ENCODE data around the gene DPCD.

The DPCD gene

DNA sequence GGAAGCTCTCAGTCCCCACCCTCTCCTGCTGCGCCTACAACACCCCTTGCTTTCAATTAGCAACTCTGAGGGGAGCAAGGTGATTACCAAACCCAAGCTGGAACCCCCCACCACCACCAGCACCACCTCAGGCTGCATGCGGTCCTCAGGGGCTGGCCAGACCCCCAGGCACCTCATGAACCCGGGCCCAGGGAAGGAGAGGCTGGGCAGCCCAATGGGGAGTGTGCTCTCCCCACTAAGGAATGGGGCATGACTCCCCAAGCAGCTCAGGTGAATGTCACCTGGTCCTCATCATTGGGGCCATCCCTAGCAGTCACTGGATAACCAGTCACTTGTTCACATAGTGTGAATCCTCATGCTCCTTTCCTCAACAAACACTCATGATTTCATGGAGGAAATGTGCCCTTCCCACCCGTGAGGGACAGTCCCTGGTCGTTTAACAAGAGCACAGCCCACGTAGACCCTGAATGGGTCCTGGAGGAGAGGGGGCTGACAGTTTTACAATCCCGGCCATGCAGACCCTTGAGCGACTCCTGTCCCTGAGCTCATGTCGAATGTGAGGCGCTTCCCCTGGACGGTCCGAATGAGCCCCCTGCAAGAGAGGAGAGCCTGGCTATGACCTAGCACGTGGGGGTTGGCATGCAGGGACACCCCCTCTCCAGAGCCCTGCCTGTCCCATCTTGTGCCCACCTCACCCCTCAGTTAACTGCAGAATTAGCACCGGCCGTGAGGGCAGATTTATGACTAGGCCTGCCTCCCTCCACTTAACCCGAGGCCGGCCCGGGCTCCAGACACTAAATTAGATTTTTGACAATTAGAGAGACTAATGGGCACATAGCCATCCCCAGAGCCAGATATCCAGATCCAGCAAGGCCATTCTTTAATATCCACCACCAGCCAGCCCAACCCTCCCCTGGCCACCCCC is 29.2 kb upstream of the DPCD start:
- no peak overlapping the region for H3K9ac ChIP-seq (ENCODE audit: insufficient read length, low read depth)
- no peak for TF ChIP-seq YY1 (IDR thresholded peaks at IDR 0.05; ENCODE audit: insufficient read depth, insufficient read length)
- TF ChIP-seq ZNF274 (IDR thresholded peaks at IDR 0.05; ENCODE audit: low read depth, low read length): no peak
- TF ChIP-seq SUZ12 (IDR thresholded peaks at IDR 0.05; ENCODE audit: extremely low read depth, insufficient read depth, insufficient read length): no peak
- DNase-seq (ENCODE audit: low read depth, low spot score): no peak

DNA sequence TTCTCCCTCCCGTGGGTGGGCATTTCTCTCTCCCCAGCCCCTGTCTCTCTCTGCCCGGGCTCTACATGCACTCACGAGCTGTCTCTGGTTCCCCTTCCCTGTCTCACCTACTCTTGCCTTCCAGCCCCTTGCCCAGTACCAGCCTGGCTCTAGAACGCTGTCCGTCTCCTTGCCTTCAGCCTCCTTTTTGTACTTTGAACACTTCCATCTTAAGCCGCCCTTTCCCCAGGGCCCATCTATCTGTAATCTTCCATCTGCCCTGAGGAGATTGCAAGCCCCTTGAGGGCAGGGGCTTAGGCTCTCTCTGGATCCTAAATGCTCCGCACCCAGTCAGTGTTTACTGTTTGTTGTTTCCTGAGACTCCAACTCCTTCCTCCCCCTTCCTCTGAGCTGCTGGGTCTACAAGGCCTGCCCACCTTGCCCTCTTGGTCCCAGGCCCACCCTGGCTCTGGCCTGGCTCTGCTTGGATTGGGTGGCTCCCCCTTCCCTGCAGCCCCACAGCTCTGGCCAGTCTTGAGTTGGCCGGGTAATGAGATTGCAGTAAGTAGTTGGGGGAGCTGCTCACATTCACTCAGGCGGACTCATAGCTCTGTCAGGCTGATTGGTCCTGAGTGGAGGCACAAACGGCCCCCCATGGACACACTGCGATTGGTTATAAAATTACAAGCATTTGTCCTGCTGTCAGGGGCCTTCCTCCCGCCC is 28.4 kb upstream of the DPCD start:
- Histone ChIP-seq H3K9me3 (ENCODE audit: insufficient read depth, low read length) (no peaks in the 10 kb centered on the region; the same call in 1 of the 2 replicates), H3K4me3 (ENCODE audit: insufficient read length, low read depth) (no peak overlapping the region), H3K4me1 (ENCODE audit: insufficient read depth, insufficient read length) (no peaks in the 10 kb centered on the region), H3K9ac (ENCODE audit: insufficient read length, low read depth) (no peak overlapping the region), H3K36me3 (ENCODE audit: insufficient read depth, insufficient read length, low read length) (no peaks in the 10 kb centered on the region), H3K27me3 (ENCODE audit: insufficient read depth, insufficient read length) (no peaks in the 10 kb centered on the region)
- TF ChIP-seq SUZ12 (IDR thresholded peaks at IDR 0.05; ENCODE audit: extremely low read depth, insufficient read depth, insufficient read length) (no peak), YY1 (IDR thresholded peaks at IDR 0.05; ENCODE audit: insufficient read depth, insufficient read length) (no peak), ZNF274 (IDR thresholded peaks at IDR 0.05; ENCODE audit: low read depth, low read length) (no peak)
- DNase-seq (ENCODE audit: low read depth, low spot score): no peak

More for the DNA sequence above, 29.2 kb upstream of the DPCD start:
- Histone ChIP-seq H3K4me1 (ENCODE audit: insufficient read depth, insufficient read length) (no peaks in the 10 kb centered on the region), H3K4me3 (ENCODE audit: insufficient read length, low read depth) (no peak overlapping the region), H3K36me3 (ENCODE audit: insufficient read depth, insufficient read length, low read length) (no peaks in the 10 kb centered on the region), H3K27me3 (ENCODE audit: insufficient read depth, insufficient read length) (no peaks in the 10 kb centered on the region), H3K9me3 (ENCODE audit: insufficient read depth, low read length) (no peaks in the 10 kb centered on the region; the same call in 1 of the 2 replicates)

DNA sequence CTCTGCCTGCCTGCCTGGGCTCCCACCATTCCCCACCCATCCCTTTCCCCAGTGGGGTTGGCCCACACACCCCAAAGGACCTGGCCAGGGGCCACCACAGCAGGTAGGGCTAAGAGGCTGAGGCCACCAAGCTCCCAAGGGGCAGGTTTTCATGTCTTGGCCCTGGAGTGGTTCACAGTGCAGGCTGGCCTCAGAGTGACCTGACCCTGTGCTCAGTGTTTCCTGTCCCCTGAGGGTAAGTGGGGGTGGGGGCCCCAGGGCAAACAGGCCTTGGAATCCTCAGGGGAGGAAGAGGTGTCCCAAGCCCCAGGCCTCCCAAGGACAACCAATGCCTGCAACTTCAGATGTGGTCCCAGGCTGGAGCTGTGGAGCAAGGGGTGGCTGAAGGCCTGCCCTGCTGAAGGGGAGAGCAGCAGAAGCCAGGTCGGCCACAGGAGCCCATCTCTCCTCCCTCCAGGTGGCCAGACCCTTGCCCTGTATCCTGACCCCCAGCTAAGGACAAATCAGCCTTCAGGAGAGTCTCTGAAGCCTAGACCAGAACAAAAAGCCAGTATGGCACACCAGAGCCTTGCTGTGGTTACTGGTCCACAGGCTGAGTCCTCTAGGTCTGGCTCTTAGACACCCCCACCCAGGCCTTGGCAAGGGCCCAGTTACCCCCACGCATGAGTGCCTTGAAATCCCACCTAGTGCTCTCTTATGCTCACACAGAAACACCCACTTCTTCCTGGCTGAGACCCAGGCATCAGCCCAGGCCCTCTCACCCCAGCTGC is 27.6 kb upstream of the DPCD start:
- Histone ChIP-seq H3K36me3 (ENCODE audit: insufficient read depth, insufficient read length, low read length) (no peaks in the 10 kb centered on the region), H3K27me3 (ENCODE audit: insufficient read depth, insufficient read length) (no peaks in the 10 kb centered on the region), H3K4me3 (ENCODE audit: insufficient read length, low read depth) (no peak overlapping the region), H3K9ac (ENCODE audit: insufficient read length, low read depth) (no peak overlapping the region), H3K4me1 (ENCODE audit: insufficient read depth, insufficient read length) (no peaks in the 10 kb centered on the region), H3K9me3 (ENCODE audit: insufficient read depth, low read length) (no peaks in the 10 kb centered on the region; the same call in 1 of the 2 replicates)
- no peak for TF ChIP-seq ZNF274 (IDR thresholded peaks at IDR 0.05; ENCODE audit: low read depth, low read length)
- TF ChIP-seq SUZ12 (IDR thresholded peaks at IDR 0.05; ENCODE audit: extremely low read depth, insufficient read depth, insufficient read length): no peak
- TF ChIP-seq YY1 (IDR thresholded peaks at IDR 0.05; ENCODE audit: insufficient read depth, insufficient read length): no peak
- no peak for DNase-seq (ENCODE audit: low read depth, low spot score)

DNA sequence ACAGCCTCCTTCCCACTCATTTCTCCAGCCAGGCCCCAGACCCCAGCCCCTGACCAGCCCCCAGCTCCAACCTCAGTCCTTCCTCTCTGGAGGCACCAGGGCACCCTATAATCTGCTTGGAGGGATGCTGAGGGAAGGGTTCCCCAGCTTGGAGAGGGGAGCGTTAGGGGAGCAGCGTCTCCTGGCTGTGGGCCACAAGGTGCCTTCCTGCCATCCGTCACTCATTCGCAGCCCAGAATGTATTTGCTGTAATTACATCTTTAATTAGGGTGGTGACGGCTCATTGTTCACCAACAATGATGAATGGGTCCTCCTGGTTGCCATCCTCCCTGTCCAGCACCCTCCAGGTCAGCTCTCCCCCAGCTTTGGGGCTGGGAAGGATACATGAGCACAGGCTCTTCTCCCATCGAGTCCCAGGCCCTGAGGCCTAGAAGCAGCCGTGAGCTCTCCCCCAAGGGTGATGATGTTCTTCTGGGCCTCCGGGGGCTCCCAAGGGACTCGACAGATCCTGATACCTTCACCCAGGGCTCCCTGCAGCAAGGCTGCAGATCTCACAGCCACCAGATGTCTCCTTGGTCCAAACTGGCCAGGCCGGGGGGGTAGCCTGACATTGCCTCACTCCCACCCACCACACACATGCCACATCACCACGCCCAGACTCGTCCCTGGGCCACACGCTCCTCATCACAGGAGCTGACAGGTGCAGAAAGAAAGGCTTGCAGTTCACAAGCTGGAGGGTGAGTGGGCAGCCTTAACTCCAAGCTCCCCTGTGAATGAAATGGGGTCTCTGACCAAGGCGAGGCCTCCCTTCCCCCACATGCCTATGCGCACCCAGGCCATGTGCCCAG is 26.8 kb upstream of the DPCD start:
- TF ChIP-seq ZNF274 (IDR thresholded peaks at IDR 0.05; ENCODE audit: low read depth, low read length) (no peak), YY1 (IDR thresholded peaks at IDR 0.05; ENCODE audit: insufficient read depth, insufficient read length) (no peak), SUZ12 (IDR thresholded peaks at IDR 0.05; ENCODE audit: extremely low read depth, insufficient read depth, insufficient read length) (no peak)
- no peaks in the 10 kb centered on the region for H3K27me3 ChIP-seq (ENCODE audit: insufficient read depth, insufficient read length)
- no peaks in the 10 kb centered on the region; the same call in 1 of the 2 replicates for H3K9me3 ChIP-seq (ENCODE audit: insufficient read depth, low read length)
- no peaks in the 10 kb centered on the region for H3K4me1 ChIP-seq (ENCODE audit: insufficient read depth, insufficient read length)
- no peak for DNase-seq (ENCODE audit: low read depth, low spot score)
- no peaks in the 10 kb centered on the region for H3K36me3 ChIP-seq (ENCODE audit: insufficient read depth, insufficient read length, low read length)
- H3K9ac ChIP-seq (ENCODE audit: insufficient read length, low read depth): no peak overlapping the region
- no peak overlapping the region for H3K4me3 ChIP-seq (ENCODE audit: insufficient read length, low read depth)

DNA sequence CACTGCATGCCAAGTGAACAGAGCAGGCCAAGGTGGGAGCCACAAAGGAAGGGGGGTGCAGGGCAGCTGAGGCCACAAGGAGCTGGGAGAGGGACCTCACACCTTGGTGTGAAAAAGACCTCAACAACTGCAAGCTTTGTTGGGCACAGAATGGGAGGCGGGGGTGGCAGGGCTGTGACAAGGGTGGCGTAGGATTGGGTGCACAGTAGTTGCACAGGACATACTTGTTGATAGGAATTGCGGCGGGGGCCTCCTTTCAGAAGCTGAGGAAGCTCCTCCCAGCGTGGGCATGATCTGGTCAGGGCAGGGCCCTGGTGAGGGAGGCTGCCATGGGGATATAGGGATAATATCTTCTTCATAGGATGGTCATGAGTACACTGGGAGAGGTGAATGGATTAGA is 25.9 kb upstream of the DPCD start:
- Histone ChIP-seq H3K9ac (ENCODE audit: insufficient read length, low read depth) (no peak overlapping the region), H3K4me3 (ENCODE audit: insufficient read length, low read depth) (no peak overlapping the region), H3K4me1 (ENCODE audit: insufficient read depth, insufficient read length) (no peaks in the 10 kb centered on the region), H3K9me3 (ENCODE audit: insufficient read depth, low read length) (no peaks in the 10 kb centered on the region; the same call in 1 of the 2 replicates), H3K36me3 (ENCODE audit: insufficient read depth, insufficient read length, low read length) (no peaks in the 10 kb centered on the region), H3K27me3 (ENCODE audit: insufficient read depth, insufficient read length) (peaks cover 2% of the 10 kb centered on the region)
- no peak for DNase-seq (ENCODE audit: low read depth, low spot score)
- TF ChIP-seq YY1 (IDR thresholded peaks at IDR 0.05; ENCODE audit: insufficient read depth, insufficient read length) (no peak), ZNF274 (IDR thresholded peaks at IDR 0.05; ENCODE audit: low read depth, low read length) (no peak), SUZ12 (IDR thresholded peaks at IDR 0.05; ENCODE audit: extremely low read depth, insufficient read depth, insufficient read length) (no peak)

DNA sequence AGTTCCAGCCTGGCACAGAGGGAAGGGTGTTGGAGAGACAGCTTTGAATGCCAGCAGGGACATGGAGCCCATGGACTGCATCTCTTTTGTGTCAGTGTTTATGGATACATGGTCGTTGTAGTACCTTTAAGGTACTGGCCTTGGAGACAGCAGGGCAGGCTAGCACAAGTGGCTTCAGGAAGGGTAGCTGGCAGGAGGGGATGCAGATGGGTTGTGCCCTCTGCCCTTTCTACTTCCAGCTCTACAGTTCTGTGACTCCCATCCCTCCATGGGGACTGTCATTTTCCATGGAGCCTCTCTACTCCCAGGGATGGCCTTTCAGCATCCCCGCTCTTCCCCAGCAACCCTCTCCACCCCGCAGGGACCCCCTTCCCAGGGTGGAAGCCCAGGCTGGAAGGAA is 25.1 kb upstream of the DPCD start:
- no peaks in the 10 kb centered on the region for H3K4me1 ChIP-seq (ENCODE audit: insufficient read depth, insufficient read length)
- no peak for DNase-seq (ENCODE audit: low read depth, low spot score)
- no peak overlapping the region for H3K9ac ChIP-seq (ENCODE audit: insufficient read length, low read depth)
- TF ChIP-seq YY1 (IDR thresholded peaks at IDR 0.05; ENCODE audit: insufficient read depth, insufficient read length) (no peak), ZNF274 (IDR thresholded peaks at IDR 0.05; ENCODE audit: low read depth, low read length) (no peak), SUZ12 (IDR thresholded peaks at IDR 0.05; ENCODE audit: extremely low read depth, insufficient read depth, insufficient read length) (no peak)
- H3K36me3 ChIP-seq (ENCODE audit: insufficient read depth, insufficient read length, low read length): no peaks in the 10 kb centered on the region
- H3K27me3 ChIP-seq (ENCODE audit: insufficient read depth, insufficient read length): peaks cover 7% of the 10 kb centered on the region
- no peak overlapping the region for H3K4me3 ChIP-seq (ENCODE audit: insufficient read length, low read depth)
- H3K9me3 ChIP-seq (ENCODE audit: insufficient read depth, low read length): no peaks in the 10 kb centered on the region; the same call in 1 of the 2 replicates

All from NT2/D1 (cell line).